Activated T-cell treated with anti-CD3 and anti-CD28 coated beads, Interleukin-2, amount 50 U/mL, for 4 hours (primary cell): ENCODE results near the gene DRC7. TPM values are rescaled to one million over a fixed set of nuclear protein-coding genes. Genes with fewer than 3 reads are reported as not detected.
A peak's percentile ranks its signal among the peaks of the same experiment; 100 is the strongest.

Experiments used
- ATAC-seq, 2 donors: fragments of 200-7000 bp; cut with Tn5 transposase; one replicate each; pipeline ENCODE4 v1.10.0; 2021
- DNase-seq: peaks from one replicate; pipeline ENCODE4 v3.0.0-alpha.2; 2020
- H3K27me3 Mint-ChIP-seq: one replicate; pipeline ENCODE4 v1.8.0; 2021; ENCODE audit warnings: low read depth, mixed read lengths
- H3K36me3 Mint-ChIP-seq: one replicate; pipeline ENCODE4 v1.8.0; 2022; ENCODE audit warnings: mixed read lengths; ENCODE audit not compliant: insufficient read depth
- H3K4me1 Mint-ChIP-seq: one replicate; pipeline ENCODE4 v1.8.0; 2021; ENCODE audit warnings: low read depth, mixed read lengths
- H3K4me3 Mint-ChIP-seq: one replicate; pipeline ENCODE4 v1.8.0; 2021; ENCODE audit warnings: mild to moderate bottlenecking, moderate library complexity, mixed read lengths
- H3K9me3 Mint-ChIP-seq: one replicate; pipeline ENCODE4 v1.8.0; 2021; ENCODE audit warnings: mixed read lengths
- total RNA-seq, 3 donors: library from RNA; stranded (reverse); gene quantifications; one replicate each; pipeline ENCODE4 v1.2.1, GENCODE V29; 2021

Gene DRC7
- total RNA-seq, 3 donors from 2014 or later, result not detected

GRCh38 chr16:57689762-57690558 is 4.6 kb upstream of the DRC7 start:
- Mint-ChIP-seq H3K36me3 (no peaks in the 10 kb centered on the region), H3K4me1 (peaks cover 22% of the 10 kb centered on the region), H3K27me3 (no peaks in the 10 kb centered on the region), H3K9me3 (no peaks in the 10 kb centered on the region), H3K4me3 (peak overlapping the region; percentile 8)
- DNase-seq, result no peak
- peak; percentile 66 to 75 for ATAC-seq

GRCh38 chr16:57690782-57691471 is 3.7 kb upstream of the DRC7 start:
- H3K4me3 Mint-ChIP-seq, result no peak overlapping the region
- no peaks in the 10 kb centered on the region for H3K9me3 Mint-ChIP-seq
- H3K4me1 Mint-ChIP-seq, result peaks cover 22% of the 10 kb centered on the region
- no peaks in the 10 kb centered on the region for H3K27me3 Mint-ChIP-seq
- ATAC-seq, result no peak
- no peaks in the 10 kb centered on the region for H3K36me3 Mint-ChIP-seq
- no peak for DNase-seq

GRCh38 chr16:57692636-57693035 is 2.0 kb upstream of the DRC7 start:
- ATAC-seq (no peak), DNase-seq (no peak)
- Mint-ChIP-seq H3K27me3 (no peaks in the 10 kb centered on the region), H3K9me3 (no peaks in the 10 kb centered on the region), H3K36me3 (no peaks in the 10 kb centered on the region), H3K4me1 (peaks cover 22% of the 10 kb centered on the region), H3K4me3 (no peak overlapping the region)

GRCh38 chr16:57693550-57693949 is 1.1 kb upstream of the DRC7 start:
- Mint-ChIP-seq H3K4me3 (no peak overlapping the region), H3K9me3 (no peaks in the 10 kb centered on the region), H3K36me3 (no peaks in the 10 kb centered on the region), H3K4me1 (peaks cover 22% of the 10 kb centered on the region), H3K27me3 (no peaks in the 10 kb centered on the region)
- DNase-seq (no peak), ATAC-seq (no peak)

GRCh38 chr16:57694231-57694724 is 328 bp upstream of the DRC7 start:
- H3K36me3 Mint-ChIP-seq, result no peaks in the 10 kb centered on the region
- H3K4me3 Mint-ChIP-seq, result no peak overlapping the region
- H3K9me3 Mint-ChIP-seq, result no peaks in the 10 kb centered on the region
- ATAC-seq, result no peak
- H3K4me1 Mint-ChIP-seq, result peaks cover 19% of the 10 kb centered on the region
- H3K27me3 Mint-ChIP-seq, result no peaks in the 10 kb centered on the region
- DNase-seq, result no peak

- H3K27me3 Mint-ChIP-seq, result no peaks in the 10 kb centered on the region
- peaks cover 5% of the 10 kb centered on the region for H3K4me1 Mint-ChIP-seq
- DNase-seq (no peak), ATAC-seq (no peak)
- no peaks in the 10 kb centered on the region for H3K9me3 Mint-ChIP-seq
- no peaks in the 10 kb centered on the region for H3K36me3 Mint-ChIP-seq
- no peak overlapping the region for H3K4me3 Mint-ChIP-seq
Measured at GRCh38 chr16:57695680-57696069, 1.1 kb downstream of the DRC7 start.

- ATAC-seq (no peak), DNase-seq (no peak)
- H3K36me3 Mint-ChIP-seq, result no peaks in the 10 kb centered on the region
- H3K4me3 Mint-ChIP-seq, result no peak overlapping the region
- peaks cover 4% of the 10 kb centered on the region for H3K4me1 Mint-ChIP-seq
- H3K27me3 Mint-ChIP-seq, result no peaks in the 10 kb centered on the region
- no peaks in the 10 kb centered on the region for H3K9me3 Mint-ChIP-seq
Measured at GRCh38 chr16:57696240-57696639, 1.6 kb downstream of the DRC7 start.

GRCh38 chr16:57697896-57698537 is 3.4 kb downstream of the DRC7 start:
- no peaks in the 10 kb centered on the region for H3K9me3 Mint-ChIP-seq
- no peak overlapping the region for H3K4me3 Mint-ChIP-seq
- no peak for ATAC-seq
- no peaks in the 10 kb centered on the region for H3K27me3 Mint-ChIP-seq
- peaks cover 4% of the 10 kb centered on the region for H3K4me1 Mint-ChIP-seq
- no peaks in the 10 kb centered on the region for H3K36me3 Mint-ChIP-seq
- no peak for DNase-seq

GRCh38 chr16:57698812-57699405 is 4.3 kb downstream of the DRC7 start:
- Mint-ChIP-seq H3K27me3 (no peaks in the 10 kb centered on the region), H3K4me3 (no peak overlapping the region)
- ATAC-seq, result no peak

GRCh38 chr16:57699481-57699880 is 4.9 kb downstream of the DRC7 start:
- no peaks in the 10 kb centered on the region for H3K27me3 Mint-ChIP-seq
- no peaks in the 10 kb centered on the region for H3K36me3 Mint-ChIP-seq
- no peaks in the 10 kb centered on the region for H3K9me3 Mint-ChIP-seq
- no peak for DNase-seq
- H3K4me3 Mint-ChIP-seq, result no peak overlapping the region
- H3K4me1 Mint-ChIP-seq, result peaks cover 4% of the 10 kb centered on the region
- ATAC-seq, result no peak

More at GRCh38 chr16:57698812-57699405, 4.3 kb downstream of the DRC7 start:
- H3K9me3 Mint-ChIP-seq, result no peaks in the 10 kb centered on the region
- H3K4me1 Mint-ChIP-seq, result peaks cover 4% of the 10 kb centered on the region
- H3K36me3 Mint-ChIP-seq, result no peaks in the 10 kb centered on the region
- no peak for DNase-seq

GRCh38 chr16:57699899-57700298 is 5.3 kb downstream of the DRC7 start:
- no peak overlapping the region for H3K4me3 Mint-ChIP-seq
- no peaks in the 10 kb centered on the region for H3K27me3 Mint-ChIP-seq
- H3K4me1 Mint-ChIP-seq, result peaks cover under 1% of the 10 kb centered on the region
- no peaks in the 10 kb centered on the region for H3K36me3 Mint-ChIP-seq
- no peak for DNase-seq
- H3K9me3 Mint-ChIP-seq, result no peaks in the 10 kb centered on the region
- ATAC-seq, result no peak

GRCh38 chr16:57700781-57701551 is 6.4 kb downstream of the DRC7 start:
- DNase-seq (no peak), ATAC-seq (no peak)
- H3K36me3 Mint-ChIP-seq, result no peaks in the 10 kb centered on the region
- no peaks in the 10 kb centered on the region for H3K4me1 Mint-ChIP-seq
- H3K27me3 Mint-ChIP-seq, result no peaks in the 10 kb centered on the region
- H3K9me3 Mint-ChIP-seq, result no peaks in the 10 kb centered on the region
- H3K4me3 Mint-ChIP-seq, result no peak overlapping the region

GRCh38 chr16:57701759-57702371 is 7.3 kb downstream of the DRC7 start:
- DNase-seq, result no peak
- no peaks in the 10 kb centered on the region for H3K4me1 Mint-ChIP-seq
- H3K36me3 Mint-ChIP-seq, result no peaks in the 10 kb centered on the region
- no peaks in the 10 kb centered on the region for H3K27me3 Mint-ChIP-seq
- H3K9me3 Mint-ChIP-seq, result no peaks in the 10 kb centered on the region
- H3K4me3 Mint-ChIP-seq, result no peak overlapping the region
- no peak for ATAC-seq
